ENCODE measurements around the gene CD82.
"Not testable (repeated sequence)": the region's sequence is repeated elsewhere in the genome, so short reads cannot be mapped to it uniquely, and the experiment has no call there.

Gene CD82

DNA sequence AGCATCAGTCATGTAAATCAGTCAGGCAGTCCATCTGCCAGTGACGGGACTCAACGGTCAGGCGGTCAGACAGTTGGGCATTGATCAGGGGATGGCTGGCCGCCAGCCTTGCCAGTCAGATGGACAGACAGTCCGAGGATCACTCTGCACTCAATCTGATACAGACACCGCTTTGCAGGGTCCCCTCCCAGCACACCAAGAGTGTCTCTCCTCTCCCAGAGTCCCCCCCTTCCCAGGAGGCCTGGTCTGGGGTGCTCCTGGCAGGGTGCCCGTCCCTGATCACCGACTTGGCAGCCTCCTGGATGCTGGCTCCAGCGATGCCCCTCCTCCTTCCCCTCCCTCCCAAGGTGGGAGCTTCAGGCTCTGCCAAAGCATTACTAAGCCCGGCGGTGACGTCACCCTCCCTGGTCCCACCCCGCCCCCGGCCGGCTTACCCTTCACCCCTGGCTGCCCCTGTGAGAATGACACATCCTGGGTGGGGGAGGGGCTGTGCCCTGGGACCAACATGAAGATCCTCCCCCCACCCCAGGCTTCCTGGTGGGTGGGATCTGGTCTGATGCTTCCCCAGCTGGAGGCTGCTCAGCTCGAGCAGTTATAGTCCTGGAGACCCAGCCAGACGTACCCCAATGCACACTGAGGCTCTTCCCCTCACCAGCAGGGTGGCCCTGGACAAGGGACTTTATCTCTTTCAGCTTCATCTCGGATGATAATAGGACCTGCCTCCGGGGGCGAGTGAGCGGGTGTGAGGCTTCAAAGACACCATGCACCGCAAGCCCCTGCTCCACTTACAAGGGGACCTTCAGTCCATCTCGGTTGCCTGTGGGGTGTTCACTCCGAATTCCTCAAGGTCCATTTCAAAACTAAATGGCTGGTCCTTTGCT, 69.2 kb downstream of the CD82 start:
- no peak for TF ChIP-seq ZNF274 (IDR thresholded peaks at IDR 0.05; ENCODE audit: low read depth, low read length)
- no peak overlapping the region for H3K4me3 ChIP-seq (ENCODE audit: low read length)

DNA sequence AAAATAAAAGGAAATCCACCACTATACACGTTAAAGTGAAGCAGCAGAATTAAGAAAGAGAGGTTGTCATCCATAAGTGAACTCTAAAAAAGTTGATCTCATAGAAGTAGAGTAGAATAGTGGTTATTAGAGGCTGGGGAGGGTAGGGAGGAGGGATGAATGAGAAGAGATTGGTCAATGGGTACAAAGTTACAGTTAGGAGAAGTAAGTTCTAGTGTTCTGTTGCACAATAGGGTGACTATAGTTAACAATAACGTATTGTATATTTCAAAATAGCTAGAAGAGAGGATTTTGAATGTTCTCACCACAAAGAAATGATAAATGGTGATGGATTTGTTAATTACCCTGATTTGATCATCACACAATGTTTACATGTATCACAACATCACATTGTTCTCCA, 72.0 kb downstream of the CD82 start:
- TF ChIP-seq ZNF274 (IDR thresholded peaks at IDR 0.05; ENCODE audit: low read depth, low read length) = no peak
- no peak overlapping the region for H3K4me3 ChIP-seq (ENCODE audit: low read length)

DNA sequence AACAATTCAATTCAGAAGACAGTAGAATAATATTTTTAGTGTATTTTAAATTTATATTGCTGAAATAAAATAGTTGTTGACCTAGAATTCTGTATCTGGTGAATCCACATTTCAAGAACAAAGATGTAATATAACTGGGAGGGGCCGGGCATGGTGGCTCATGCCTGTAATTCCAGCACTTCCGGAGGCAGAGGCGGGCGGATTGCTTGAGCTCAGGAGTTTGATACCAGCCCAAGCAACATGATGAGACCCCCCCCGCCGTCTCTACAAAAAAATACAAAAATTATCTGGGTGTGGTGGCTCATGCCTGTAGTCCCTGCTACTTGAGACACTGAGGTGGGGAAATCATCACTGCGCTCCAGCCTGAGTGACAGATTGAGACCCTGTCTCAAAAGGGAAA, 72.6 kb downstream of the CD82 start:
- no peak for TF ChIP-seq ZNF274 (IDR thresholded peaks at IDR 0.05; ENCODE audit: low read depth, low read length)
- H3K4me3 ChIP-seq (ENCODE audit: low read length) = no peak overlapping the region

DNA sequence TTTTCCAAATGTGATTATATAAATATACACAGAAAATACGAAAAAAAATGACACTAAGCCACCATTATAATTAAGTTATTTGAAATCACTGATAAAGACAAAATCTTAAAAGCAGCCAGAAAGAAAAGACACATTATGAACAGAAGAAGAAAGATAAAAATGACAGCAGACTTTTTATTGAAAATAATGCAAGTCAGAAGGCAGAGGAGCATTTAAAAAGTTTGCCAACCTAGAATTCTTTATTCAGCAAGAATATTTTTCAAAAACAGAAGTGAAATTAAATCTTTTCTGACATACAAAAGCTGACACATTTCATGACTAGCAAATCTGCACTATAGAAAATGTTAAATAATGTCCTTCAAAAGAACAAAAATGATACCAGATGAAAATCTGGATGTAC, 77.8 kb downstream of the CD82 start:
- no peak for TF ChIP-seq ZNF274 (IDR thresholded peaks at IDR 0.05; ENCODE audit: low read depth, low read length)
- H3K4me3 ChIP-seq (ENCODE audit: low read length) = no peak overlapping the region

DNA sequence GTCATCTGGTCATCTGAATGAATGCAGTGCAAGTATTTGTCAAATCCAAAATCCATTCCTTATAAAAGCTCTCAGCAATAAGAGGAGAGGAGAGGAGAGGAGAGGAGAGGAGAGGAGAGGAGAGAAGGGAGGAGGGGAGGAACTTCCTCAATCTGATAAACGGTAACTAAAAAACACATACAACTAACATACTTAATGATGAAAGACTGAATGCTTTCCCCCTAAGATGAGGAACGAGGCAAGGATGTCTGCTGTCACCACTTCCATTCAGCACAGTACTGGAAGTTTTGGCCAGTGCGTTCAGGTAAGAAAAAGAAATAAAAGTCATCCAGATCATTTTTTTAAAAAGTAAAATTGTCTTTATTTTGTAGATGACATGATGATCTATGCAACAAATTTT, 80.4 kb downstream of the CD82 start:
- no peak overlapping the region for H3K4me3 ChIP-seq (ENCODE audit: low read length)
- TF ChIP-seq ZNF274 (IDR thresholded peaks at IDR 0.05; ENCODE audit: low read depth, low read length) = no peak

DNA sequence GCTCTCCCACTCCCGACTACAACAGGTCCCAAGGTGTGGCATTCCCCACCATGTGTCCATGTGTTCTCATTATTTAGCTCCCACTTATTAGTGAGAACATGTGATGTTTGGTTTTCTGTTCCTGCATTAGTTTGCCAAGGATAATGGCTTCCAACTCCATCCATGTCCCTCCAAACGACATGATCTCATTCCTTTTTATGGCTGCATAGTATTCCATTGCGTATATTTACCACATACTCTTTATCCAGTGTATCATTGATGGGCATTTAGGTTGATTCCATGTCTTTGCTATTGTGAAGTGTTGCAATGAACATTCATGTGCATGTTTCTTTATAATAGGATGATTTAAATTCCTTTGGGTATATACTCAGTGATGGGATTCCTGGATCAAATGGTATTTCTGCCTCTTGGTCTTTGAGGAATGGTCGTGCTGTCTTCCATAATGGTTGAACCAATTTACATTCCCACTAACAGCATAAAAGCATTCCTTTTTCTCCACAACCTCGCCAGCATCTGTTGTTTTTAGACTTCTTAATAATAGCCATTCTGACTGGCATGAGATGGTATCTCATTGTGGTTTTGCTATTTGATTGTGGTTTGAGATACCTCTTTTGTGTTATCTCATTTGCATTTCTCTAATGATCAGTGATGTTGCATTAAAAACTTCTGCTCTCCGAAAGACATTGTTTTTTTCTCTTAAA, 81.9 kb downstream of the CD82 start:
- not testable (repeated sequence) for H3K4me3 ChIP-seq (ENCODE audit: low read length)

DNA sequence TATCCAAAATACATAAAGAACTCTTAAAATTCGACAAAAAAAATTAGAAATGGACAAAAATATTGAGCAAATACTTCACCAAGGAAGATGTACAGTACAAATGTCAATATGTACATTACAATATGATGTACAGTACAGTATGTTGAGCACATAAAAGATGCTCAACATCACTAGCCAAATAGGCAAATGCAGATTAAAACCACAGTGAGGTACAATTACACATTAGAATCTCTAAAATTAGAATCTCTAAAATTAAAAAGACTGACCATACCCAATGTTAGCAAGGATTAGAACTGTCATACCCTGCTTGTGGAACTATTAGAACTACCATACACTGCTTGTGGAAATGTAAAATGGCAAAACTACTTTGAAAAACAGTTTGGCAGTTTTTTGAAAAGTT, 82.6 kb downstream of the CD82 start:
- no peak overlapping the region for H3K4me3 ChIP-seq (ENCODE audit: low read length)
- TF ChIP-seq ZNF274 (IDR thresholded peaks at IDR 0.05; ENCODE audit: low read depth, low read length) = no peak

DNA sequence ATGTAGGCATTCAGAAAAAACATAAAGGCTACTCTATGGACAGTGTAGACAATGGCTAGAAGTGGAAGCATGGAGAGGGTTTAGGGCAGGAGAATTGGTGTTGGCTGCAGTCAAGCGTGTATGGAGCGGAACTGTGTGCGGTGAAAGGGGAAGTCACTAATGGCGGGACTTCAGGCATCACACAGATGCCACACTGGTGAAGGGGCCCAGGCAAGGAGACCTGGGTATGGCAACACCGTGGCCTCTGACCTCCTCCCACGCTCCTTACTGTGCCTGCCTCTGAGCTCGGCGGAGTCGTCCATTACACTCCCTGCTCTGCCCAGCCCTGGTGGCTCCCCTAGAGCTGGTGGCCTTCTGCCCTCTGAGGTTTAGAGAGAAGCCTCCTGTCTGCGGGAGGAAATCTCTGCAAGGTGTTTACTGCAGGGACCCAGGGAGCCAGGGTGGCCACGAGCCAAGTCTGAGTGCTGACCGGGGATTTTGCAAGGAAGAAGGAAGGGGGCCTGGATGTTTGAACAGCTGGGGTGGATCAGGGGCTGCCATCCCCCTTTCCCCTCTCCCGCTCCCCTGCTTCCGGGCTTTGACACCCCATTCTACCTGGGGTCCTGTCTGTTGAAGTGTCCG, 86.2 kb downstream of the CD82 start:
- H3K4me3 ChIP-seq (ENCODE audit: low read length) = no peak overlapping the region
- TF ChIP-seq ZNF274 (IDR thresholded peaks at IDR 0.05; ENCODE audit: low read depth, low read length) = no peak

DNA sequence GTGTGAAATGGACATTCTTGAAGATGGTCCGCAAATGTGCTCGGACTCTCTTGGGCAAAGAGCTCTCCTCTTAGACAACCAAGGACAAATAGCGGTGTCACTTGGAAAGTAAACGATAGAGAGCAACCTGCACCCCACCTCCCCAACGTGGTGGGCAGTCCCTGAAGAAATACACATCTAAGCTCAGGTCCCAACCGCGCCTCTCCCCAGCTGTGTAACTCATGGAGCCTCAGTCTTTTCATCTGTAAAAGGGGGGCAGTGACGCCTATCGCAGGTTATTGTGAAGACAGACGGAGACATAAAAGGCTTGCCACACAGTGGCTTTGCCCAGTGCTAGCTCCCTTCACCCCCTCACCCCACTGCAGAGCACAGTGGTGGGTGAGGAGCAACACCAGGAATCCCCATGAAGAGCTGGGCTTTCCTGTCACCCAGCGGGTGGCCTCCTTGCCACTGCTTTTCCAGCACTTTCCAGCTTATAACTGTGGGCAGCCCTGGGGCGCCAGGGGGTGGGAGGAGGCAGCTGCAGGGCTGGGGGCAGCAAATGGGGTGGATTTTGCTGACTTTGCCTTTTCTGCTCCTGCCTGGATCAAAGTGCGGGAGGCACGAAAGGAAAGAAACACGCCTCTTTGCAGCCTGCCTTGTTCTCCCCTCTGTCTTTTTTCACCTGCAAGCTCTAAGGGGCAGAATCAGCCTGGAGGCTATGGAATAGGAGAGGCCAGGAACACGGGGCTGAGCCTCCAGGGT, 87.6 kb downstream of the CD82 start:
- no peak overlapping the region for H3K4me3 ChIP-seq (ENCODE audit: low read length)
- no peak for TF ChIP-seq ZNF274 (IDR thresholded peaks at IDR 0.05; ENCODE audit: low read depth, low read length)

DNA sequence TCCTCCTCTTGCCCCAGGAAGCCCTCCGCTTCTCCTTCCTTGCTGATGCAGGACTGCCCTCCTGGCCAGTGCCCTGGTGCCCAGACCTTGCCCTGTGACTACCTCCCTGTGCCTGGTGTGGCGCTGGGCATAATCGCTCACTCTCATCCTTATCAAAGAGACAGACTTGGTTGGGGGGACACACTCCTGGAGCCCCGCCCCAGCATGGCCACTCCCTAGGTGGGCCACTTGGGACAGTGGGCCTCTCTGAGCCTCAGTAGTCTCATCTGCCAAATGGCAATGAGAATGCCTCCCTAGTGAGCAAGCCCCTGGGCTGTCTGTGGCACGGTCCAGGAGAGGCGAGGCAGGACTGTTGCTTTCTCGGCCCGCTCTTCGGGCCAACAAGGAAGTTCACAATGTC, 88.6 kb downstream of the CD82 start:
- no peak overlapping the region for H3K4me3 ChIP-seq (ENCODE audit: low read length)
- no peak for TF ChIP-seq ZNF274 (IDR thresholded peaks at IDR 0.05; ENCODE audit: low read depth, low read length)

DNA sequence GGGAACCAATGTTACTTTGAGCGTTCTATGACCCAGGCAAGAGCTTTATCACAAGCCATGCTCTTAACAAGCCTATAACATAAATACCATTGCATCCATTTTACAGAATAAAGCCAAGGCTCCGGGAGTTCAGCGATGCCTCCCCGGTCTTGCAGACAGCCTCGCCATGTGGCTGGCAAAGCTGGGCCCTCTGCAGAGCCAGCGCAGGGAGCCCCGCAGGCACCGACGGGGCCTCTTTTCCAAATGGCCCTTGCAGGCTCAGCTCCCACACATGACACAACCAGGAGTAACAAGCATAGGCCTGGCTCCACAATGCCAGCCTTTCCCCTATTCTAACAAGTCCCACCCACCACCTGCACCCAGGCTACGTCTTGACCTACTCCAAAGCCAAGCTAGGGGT, 89.1 kb downstream of the CD82 start:
- no peak overlapping the region for H3K4me3 ChIP-seq (ENCODE audit: low read length)
- no peak for TF ChIP-seq ZNF274 (IDR thresholded peaks at IDR 0.05; ENCODE audit: low read depth, low read length)

DNA sequence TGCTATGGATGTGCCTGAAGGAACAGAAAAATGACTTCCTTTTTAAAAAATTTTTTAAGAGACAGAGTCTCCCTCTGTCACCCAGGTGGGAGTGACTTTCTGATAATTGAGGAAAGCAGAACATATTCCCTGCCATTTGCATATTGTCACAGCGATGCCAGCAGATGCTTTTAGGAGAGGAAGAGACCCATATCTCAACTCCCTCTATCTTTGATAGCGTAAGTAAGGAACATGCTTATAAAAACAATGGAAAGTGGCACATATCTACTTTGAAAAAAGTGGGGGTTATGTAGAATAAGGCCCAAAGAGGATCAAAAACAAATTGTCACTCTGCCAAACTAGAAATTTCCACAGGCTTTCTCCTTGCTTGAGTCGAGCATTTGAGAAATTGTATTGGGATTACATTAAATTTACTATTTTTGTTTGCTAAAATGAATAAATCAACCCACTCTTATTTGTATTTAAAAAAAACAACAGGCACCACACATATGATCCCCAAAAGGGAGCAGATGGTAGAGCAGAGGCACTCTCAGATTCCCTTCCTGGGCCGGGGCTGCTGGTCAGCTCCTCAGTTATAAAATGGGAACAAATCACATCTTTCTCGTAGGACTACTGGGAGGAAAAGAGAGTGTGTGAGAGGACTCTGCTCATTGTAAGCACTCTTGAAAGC, 92.5 kb downstream of the CD82 start:
- H3K4me3 ChIP-seq (ENCODE audit: low read length) = no peak overlapping the region
- no peak for TF ChIP-seq ZNF274 (IDR thresholded peaks at IDR 0.05; ENCODE audit: low read depth, low read length)

DNA sequence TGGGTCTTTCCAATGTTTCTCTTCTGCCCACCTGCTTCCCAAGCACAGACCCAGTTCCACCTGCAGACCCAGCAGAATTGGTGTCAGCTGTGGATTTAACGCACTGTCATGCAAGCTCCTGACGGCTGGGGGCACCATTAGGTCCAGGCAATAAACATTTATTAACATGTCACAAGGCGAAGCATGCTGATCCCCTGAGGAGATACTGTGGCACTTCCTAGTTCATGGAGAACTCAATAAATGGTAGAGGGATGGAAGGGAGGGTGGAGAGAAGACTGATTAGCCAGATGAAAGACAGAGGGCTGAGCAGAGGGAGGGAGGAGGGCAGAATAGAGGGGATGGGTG, 93.0 kb downstream of the CD82 start:
- no peak for TF ChIP-seq ZNF274 (IDR thresholded peaks at IDR 0.05; ENCODE audit: low read depth, low read length)

DNA sequence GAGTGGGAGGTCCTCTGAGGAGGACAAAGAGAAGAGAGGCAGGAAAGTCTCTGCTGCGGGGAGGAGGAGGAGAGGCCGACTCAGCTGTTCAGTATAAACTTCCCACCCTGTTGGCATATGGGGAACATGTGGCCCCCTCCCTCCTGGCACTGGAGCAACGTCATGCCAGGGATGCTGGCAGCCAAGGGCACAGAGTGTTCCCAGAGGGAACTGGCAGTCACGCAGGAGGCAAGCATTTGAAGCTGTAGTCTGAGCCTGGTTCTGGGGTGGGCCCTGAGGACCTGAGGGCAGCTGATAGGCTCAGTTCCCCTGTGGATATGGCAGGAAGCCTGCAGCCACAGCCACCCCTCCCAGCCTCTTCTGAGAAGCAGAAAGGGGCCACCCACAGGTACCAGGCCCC, 94.2 kb downstream of the CD82 start:
- TF ChIP-seq ZNF274 (IDR thresholded peaks at IDR 0.05; ENCODE audit: low read depth, low read length) = no peak
- no peak overlapping the region for H3K4me3 ChIP-seq (ENCODE audit: low read length)

More for the DNA sequence above, 93.0 kb downstream of the CD82 start:
- H3K4me3 ChIP-seq (ENCODE audit: low read length) = no peak overlapping the region

DNA sequence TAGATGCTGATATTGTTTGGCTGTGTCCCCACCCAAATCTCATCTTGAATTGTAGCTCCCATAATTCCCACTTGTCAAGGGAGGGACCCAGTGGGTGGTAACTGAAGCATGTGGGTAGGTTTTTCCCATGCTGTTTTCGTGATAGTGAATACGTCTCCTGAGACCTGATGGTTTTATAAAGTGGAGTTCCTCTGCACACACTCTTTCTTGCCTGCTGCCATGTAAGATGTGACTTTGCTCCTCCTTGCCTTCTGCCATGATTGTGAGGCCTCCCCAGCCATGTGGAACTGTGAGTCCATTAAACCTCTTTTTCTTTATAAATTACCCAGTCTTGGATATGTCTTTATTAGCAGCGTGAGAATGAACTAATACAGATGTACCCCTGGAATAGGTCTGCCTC, 95.1 kb downstream of the CD82 start:
- not testable (repeated sequence) for H3K4me3 ChIP-seq (ENCODE audit: low read length)
